ENCODE measurements around the gene CDHR3. TPM values are rescaled to one million over a fixed set of nuclear protein-coding genes. Genes with fewer than 3 reads are reported as not detected.

CDHR3 gene
- total RNA-seq, 1 experiment from 2014 or later, result 19.1 TPM

GRCh38 chr7:106039486-106040060, 76.5 kb downstream of the CDHR3 start:
- Mint-ChIP-seq H3K4me1 (peaks cover 23% of the 10 kb centered on the region), H3K36me3 (no peaks in the 10 kb centered on the region), H3K27me3 (ENCODE audit: low read depth) (0 out of 2 replicates have a peak, but pooled peaks cover 3% of the 10 kb centered on the region), H3K4me3 (no peak overlapping the region), H3K9me3 (no peaks in the 10 kb centered on the region), H3K27ac (no peak overlapping the region)
- CTCF ChIA-PET, result interaction anchor here (0.8 to 3.7 kb wide), 20 partner anchors 9 to 447 kb away, joined by 3 to 18 read pairs (median 4); no protein-coding TSS in a partner anchor
- ATAC-seq, result peak; percentile 82
- peak; percentile 75 for TF ChIP-seq USF2 (CRISPR knock-in tag; IDR thresholded peaks at IDR 0.05)
- TF ChIP-seq E2F5 (CRISPR knock-in tag; IDR thresholded peaks at IDR 0.05), result no peak
- TF ChIP-seq, protein P1, sequence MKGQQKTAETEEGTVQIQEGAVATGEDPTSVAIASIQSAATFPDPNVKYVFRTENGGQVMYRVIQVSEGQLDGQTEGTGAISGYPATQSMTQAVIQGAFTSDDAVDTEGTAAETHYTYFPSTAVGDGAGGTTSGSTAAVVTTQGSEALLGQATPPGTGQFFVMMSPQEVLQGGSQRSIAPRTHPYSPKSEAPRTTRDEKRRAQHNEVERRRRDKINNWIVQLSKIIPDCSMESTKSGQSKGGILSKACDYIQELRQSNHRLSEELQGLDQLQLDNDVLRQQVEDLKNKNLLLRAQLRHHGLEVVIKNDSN (CRISPR knock-in tag; IDR thresholded peaks at IDR 0.05), result peak; percentile 66; the same call in 1 of the 2 replicates
- TF ChIP-seq MAX (CRISPR knock-in tag; IDR thresholded peaks at IDR 0.05), result peak; percentile 81
- TF ChIP-seq, protein P2, sequence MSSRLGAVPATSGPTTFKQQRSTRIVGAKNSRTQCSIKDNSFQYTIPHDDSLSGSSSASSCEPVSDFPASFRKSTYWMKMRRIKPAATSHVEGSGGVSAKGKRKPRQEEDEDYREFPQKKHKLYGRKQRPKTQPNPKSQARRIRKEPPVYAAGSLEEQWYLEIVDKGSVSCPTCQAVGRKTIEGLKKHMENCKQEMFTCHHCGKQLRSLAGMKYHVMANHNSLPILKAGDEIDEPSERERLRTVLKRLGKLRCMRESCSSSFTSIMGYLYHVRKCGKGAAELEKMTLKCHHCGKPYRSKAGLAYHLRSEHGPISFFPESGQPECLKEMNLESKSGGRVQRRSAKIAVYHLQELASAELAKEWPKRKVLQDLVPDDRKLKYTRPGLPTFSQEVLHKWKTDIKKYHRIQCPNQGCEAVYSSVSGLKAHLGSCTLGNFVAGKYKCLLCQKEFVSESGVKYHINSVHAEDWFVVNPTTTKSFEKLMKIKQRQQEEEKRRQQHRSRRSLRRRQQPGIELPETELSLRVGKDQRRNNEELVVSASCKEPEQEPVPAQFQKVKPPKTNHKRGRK (CRISPR knock-in tag; IDR thresholded peaks at IDR 0.05; ENCODE audit: borderline replicate concordance), result no peak
- peak; percentile 65 for DNase-seq (ENCODE audit: low spot score)
- POLR2A ChIA-PET, result no interaction called here

DNA sequence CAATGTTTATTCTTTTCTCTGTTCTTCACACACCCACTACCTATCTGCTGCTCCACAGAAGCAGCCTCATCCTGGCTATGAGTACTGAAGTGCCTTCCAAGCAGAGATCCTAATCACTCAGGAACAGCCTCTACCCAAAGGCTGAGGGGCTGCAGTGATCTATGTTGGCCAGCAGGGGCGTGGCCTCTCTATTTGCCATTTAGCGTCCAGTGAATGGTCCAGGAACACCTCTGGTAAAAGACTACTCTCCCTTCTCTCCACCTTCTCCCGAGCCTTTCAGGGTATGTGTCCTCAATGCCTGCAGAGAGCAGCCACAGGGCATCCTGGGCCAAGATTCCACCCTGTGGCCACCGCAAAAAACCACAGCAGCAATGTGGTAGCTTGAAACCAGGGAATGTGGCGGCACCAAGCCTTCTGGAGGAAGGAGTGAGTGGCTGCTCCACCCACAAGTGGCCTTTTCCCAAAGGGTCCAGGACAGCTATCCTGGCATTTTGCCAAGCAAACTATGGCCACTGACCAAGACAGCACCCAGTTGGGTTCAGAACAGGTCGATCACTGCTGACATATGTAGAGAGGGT, 78.2 kb downstream of the CDHR3 start:
- H3K9me3 Mint-ChIP-seq, result no peaks in the 10 kb centered on the region
- peak; percentile 72 for DNase-seq (ENCODE audit: low spot score)
- no peak overlapping the region for H3K4me3 Mint-ChIP-seq
- CTCF ChIA-PET, result interaction anchor here (1.0 to 3.5 kb wide), 8 partner anchors 11 to 398 kb away, joined by 3 to 19 read pairs (median 8); no protein-coding TSS in a partner anchor
- peaks cover 23% of the 10 kb centered on the region for H3K4me1 Mint-ChIP-seq
- H3K27me3 Mint-ChIP-seq (ENCODE audit: low read depth), result no peaks in the 10 kb centered on the region; the same call in 1 of the 2 replicates
- POLR2A ChIA-PET, result no interaction called here
- peak; percentile 71 for ATAC-seq
- TF ChIP-seq NR2C2 (CRISPR knock-in tag; IDR thresholded peaks at IDR 0.05), result no peak
- TF ChIP-seq ZNF232 (CRISPR knock-in tag; IDR thresholded peaks at IDR 0.05), result no peak
- 0 out of 2 replicates have a peak, but pooled peaks have one; percentile 49 for TF ChIP-seq HMGXB4 (CRISPR knock-in tag; IDR thresholded peaks at IDR 0.05)
- no peak for TF ChIP-seq MAX (CRISPR knock-in tag; IDR thresholded peaks at IDR 0.05)
- TF ChIP-seq, protein P3, sequence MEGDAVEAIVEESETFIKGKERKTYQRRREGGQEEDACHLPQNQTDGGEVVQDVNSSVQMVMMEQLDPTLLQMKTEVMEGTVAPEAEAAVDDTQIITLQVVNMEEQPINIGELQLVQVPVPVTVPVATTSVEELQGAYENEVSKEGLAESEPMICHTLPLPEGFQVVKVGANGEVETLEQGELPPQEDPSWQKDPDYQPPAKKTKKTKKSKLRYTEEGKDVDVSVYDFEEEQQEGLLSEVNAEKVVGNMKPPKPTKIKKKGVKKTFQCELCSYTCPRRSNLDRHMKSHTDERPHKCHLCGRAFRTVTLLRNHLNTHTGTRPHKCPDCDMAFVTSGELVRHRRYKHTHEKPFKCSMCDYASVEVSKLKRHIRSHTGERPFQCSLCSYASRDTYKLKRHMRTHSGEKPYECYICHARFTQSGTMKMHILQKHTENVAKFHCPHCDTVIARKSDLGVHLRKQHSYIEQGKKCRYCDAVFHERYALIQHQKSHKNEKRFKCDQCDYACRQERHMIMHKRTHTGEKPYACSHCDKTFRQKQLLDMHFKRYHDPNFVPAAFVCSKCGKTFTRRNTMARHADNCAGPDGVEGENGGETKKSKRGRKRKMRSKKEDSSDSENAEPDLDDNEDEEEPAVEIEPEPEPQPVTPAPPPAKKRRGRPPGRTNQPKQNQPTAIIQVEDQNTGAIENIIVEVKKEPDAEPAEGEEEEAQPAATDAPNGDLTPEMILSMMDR (IDR thresholded peaks at IDR 0.05), result peak; percentile 97
- H3K36me3 Mint-ChIP-seq, result no peaks in the 10 kb centered on the region
- H3K27ac Mint-ChIP-seq, result no peak overlapping the region

- DNase-seq (ENCODE audit: low spot score) (no peak), ATAC-seq (no peak)
- Mint-ChIP-seq H3K4me3 (0 out of 2 replicates have a peak overlapping the region, but pooled peaks have one; percentile 19), H3K36me3 (no peaks in the 10 kb centered on the region), H3K27me3 (ENCODE audit: low read depth) (no peaks in the 10 kb centered on the region; the same call in 1 of the 2 replicates), H3K9me3 (no peaks in the 10 kb centered on the region), H3K4me1 (peaks cover 23% of the 10 kb centered on the region), H3K27ac (no peak overlapping the region)
- ChIA-PET CTCF (interaction anchor here (0.6 to 3.5 kb wide), 19 partner anchors 12 to 461 kb away, joined by 3 to 19 read pairs (median 5); partner anchors contain the start of gene EFCAB10), POLR2A (no interaction called here)
- no peak for TF ChIP-seq E2F1 (CRISPR knock-in tag; IDR thresholded peaks at IDR 0.05)
- TF ChIP-seq NR1H2 (CRISPR knock-in tag; IDR thresholded peaks at IDR 0.05), result no peak
- no peak for TF ChIP-seq GTF2I (CRISPR knock-in tag; conservative IDR thresholded peaks at IDR 0.05)
- no peak for TF ChIP-seq ESRRA (CRISPR knock-in tag; IDR thresholded peaks at IDR 0.05; ENCODE audit: borderline replicate concordance)
- TF ChIP-seq, protein P4, sequence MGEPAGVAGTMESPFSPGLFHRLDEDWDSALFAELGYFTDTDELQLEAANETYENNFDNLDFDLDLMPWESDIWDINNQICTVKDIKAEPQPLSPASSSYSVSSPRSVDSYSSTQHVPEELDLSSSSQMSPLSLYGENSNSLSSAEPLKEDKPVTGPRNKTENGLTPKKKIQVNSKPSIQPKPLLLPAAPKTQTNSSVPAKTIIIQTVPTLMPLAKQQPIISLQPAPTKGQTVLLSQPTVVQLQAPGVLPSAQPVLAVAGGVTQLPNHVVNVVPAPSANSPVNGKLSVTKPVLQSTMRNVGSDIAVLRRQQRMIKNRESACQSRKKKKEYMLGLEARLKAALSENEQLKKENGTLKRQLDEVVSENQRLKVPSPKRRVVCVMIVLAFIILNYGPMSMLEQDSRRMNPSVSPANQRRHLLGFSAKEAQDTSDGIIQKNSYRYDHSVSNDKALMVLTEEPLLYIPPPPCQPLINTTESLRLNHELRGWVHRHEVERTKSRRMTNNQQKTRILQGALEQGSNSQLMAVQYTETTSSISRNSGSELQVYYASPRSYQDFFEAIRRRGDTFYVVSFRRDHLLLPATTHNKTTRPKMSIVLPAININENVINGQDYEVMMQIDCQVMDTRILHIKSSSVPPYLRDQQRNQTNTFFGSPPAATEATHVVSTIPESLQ (CRISPR knock-in tag; IDR thresholded peaks at IDR 0.05), result no peak
- TF ChIP-seq OVOL2 (CRISPR knock-in tag; IDR thresholded peaks at IDR 0.05; ENCODE audit: borderline replicate concordance), result no peak
- no peak for TF ChIP-seq SMAD3 (CRISPR knock-in tag; IDR thresholded peaks at IDR 0.05; ENCODE audit: borderline replicate concordance)
- no peak for TF ChIP-seq NFYB (CRISPR knock-in tag; conservative IDR thresholded peaks at IDR 0.05; ENCODE audit: low read depth)
- no peak for TF ChIP-seq KAT7 (CRISPR knock-in tag; IDR thresholded peaks at IDR 0.05; ENCODE audit: borderline replicate concordance)
These were observed 79.1 kb downstream of the CDHR3 start for GRCh38 chr7:106042196-106042611.
